OCI-LY7 (cell line): Measurements from ENCODE around the gene RSU1.

Experiments used
- CTCF ChIP-seq: fragments of 200-600 bp; sonication (generic); conservative IDR thresholded peaks from 2 replicates; pipeline ENCODE4 v1.5.1; 2014; ENCODE audit warnings: mild to moderate bottlenecking, antibody characterized with exemption, low read length, moderate library complexity, mixed read lengths
- EZH2phosphoT487 ChIP-seq: fragments of 200-600 bp; sonication (generic); IDR thresholded peaks from 2 replicates; pipeline ENCODE4 v1.6.1; 2018; ENCODE audit warnings: low read depth, borderline replicate concordance, mild to moderate bottlenecking, mixed run types, antibody characterized with exemption, low read length, moderate library complexity, mixed read lengths

- TF ChIP-seq CTCF = no peak
- no peak for TF ChIP-seq EZH2phosphoT487
Observed at GRCh38 chr10:16770141-16770540, 47.1 kb downstream of the RSU1 start.
